Mucosa of descending colon (tissue), 3 donors: ENCODE data around the gene DMRT1. TPM values are rescaled to one million over a fixed set of nuclear protein-coding genes. Genes with fewer than 3 reads are reported as not detected.

Experiments used
- ATAC-seq: fragments of 200-7000 bp; cut with Tn5 transposase; one replicate; pipeline ENCODE4 v1.9.1; 2020; ENCODE audit warnings: mild to moderate bottlenecking, moderate library complexity
- DNase-seq, 3 donors: peaks; one replicate each; pipeline ENCODE4 v3.0.0-alpha.2; 2020
- H3K36me3 ChIP-seq: fragments of 200-600 bp; one replicate; pipeline ENCODE4 v1.8.0; 2021; ENCODE audit warnings: low read depth, mild to moderate bottlenecking
- H3K4me1 ChIP-seq: fragments of 200-600 bp; one replicate; pipeline ENCODE4 v1.8.0; 2021; ENCODE audit warnings: low read depth, mild to moderate bottlenecking
- H3K4me3 ChIP-seq: fragments of 200-600 bp; one replicate; pipeline ENCODE4 v1.8.0; 2021; ENCODE audit warnings: mild to moderate bottlenecking
- H3K9me3 ChIP-seq: fragments of 200-600 bp; one replicate; pipeline ENCODE4 v1.8.0; 2021; ENCODE audit warnings: mild to moderate bottlenecking
- CTCF ChIP-seq: fragments of 200-600 bp; IDR thresholded peaks from one replicate; pipeline ENCODE4 v1.8.0; 2022; ENCODE audit warnings: antibody characterized with exemption, mild to moderate bottlenecking
- intact Hi-C, 2 donors: fragments of 100-400 bp; cut with DNase I in 1 of 2; cut with micrococcal nuclease in 1 of 2; formaldehyde crosslinking; loops; one replicate each; pipeline versions ENCODE4 v1.11.0 to v1.11.1; 2022; cut with DNase I, micrococcal nuclease
- total RNA-seq, 3 donors: library from RNA; stranded (reverse); fragmentation: NEBNext Ultra II Directional in 2 of 3; extraction: Animal tissue kit (Norgen Biotek cat#: 25700) in 2 of 3; gene quantifications; one replicate each; pipeline versions ENCODE4 v1.2.1 to v1.2.4, GENCODE V29; 2021 to 2023
- donor health status: DM: no; HTN: no; CAD: no; lungs with moderate emphysema.
- donor health status: DM: no; HTN: no; CAD: no.
- donor health status: DM: no; HTN: yes; CAD: no.

Gene DMRT1
- total RNA-seq, 3 donors from 2014 or later: not detected

DNA sequence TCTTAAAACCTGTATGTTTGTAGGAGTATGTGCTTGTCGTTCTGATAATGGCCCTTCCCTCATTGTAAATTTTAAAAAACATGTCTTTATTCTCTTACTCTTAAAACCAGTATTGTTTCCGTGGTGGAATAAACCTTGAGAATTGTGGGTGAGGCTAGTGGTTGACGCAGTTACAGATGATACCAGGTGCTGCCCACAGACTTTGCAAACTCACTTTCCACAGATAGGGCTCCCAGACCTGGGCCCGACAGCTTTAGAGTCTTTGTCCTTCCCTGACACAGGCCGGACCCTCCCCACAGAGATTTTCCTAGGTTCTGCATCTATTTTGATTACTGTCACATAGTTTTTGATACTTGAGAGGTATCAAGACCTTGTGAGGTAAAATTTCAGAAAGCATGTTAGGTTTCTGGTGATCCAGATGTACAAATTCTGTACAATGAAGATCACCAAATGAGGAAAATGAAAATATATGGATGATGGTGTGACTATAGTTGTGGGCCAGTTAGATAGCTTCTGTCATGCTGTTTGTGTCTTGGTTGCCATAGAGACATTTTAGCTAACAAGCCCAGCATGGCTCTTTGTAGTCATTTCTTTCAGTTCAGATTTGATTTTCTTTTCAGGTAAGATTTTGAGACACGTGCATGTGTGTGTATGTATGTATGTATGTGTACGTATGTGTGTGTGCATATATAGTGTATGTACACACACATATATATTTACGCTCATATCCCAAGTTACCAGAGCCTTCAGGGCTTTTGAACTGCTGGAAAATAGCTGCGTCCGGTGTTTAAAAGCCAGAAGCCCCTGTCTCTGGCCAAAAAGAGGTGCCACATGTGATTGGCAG, 33.8 kb downstream of the DMRT1 start:
- no peak for ATAC-seq

DNA sequence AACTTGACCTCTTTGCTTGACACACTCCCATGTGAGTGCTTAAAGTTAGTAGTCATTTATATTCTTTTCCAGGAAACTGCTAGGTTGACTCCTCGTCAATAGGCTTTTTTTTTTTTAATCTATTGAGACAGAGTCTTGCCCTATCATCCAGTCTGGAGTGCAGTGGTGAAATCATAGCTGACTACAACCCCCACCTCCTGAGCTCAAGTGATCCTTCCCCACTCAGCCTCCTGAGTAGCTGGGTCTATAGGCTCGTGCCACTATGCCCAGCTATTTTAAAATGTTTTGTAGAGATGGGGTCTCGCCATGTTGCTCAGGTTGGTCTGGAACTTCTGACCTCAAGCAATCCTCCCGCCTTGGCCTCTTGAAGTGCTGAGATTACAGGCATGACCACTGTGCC, 34.9 kb downstream of the DMRT1 start:
- no peak for ATAC-seq
- no peaks in the 10 kb centered on the region for H3K36me3 ChIP-seq

More for the DNA sequence above, 33.8 kb downstream of the DMRT1 start:
- H3K4me1 ChIP-seq: no peaks in the 10 kb centered on the region
- no peak for TF ChIP-seq CTCF
- H3K4me3 ChIP-seq: no peak overlapping the region
- H3K9me3 ChIP-seq: no peaks in the 10 kb centered on the region
- no peaks in the 10 kb centered on the region for H3K36me3 ChIP-seq
- no peak for DNase-seq
- intact Hi-C loops: no loop called here

DNA sequence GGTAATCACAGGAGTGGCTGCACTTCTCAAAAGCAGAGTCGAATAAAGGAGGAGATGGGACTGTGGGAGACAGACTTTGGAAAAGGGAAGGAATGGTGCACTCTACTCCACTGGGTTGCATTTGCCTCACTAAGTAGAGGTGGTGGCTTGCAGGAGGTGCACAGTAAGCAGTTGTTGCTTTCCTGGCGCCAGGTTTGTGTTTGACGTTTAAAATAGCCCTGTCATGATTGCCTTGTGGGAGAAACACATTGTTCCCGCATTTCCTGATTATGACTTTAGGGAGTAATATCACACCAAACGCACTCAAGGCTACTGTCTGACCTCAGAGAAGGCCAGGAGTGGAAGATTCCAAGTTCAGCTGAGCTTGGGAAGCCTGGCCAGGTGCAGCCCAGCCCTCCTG, 36.7 kb downstream of the DMRT1 start:
- H3K9me3 ChIP-seq: no peaks in the 10 kb centered on the region
- ATAC-seq (peak; percentile 21), DNase-seq (peak in 1 of 3 donors; percentile 10)
- TF ChIP-seq CTCF: no peak
- H3K4me3 ChIP-seq: no peak overlapping the region
- intact Hi-C loops: no loop called here
- no peaks in the 10 kb centered on the region for H3K4me1 ChIP-seq
- H3K36me3 ChIP-seq: no peaks in the 10 kb centered on the region

More for the DNA sequence above, 34.9 kb downstream of the DMRT1 start:
- no peaks in the 10 kb centered on the region for H3K9me3 ChIP-seq
- no peaks in the 10 kb centered on the region for H3K4me1 ChIP-seq
- intact Hi-C loops: no loop called here
- no peak for DNase-seq
- H3K4me3 ChIP-seq: no peak overlapping the region
- TF ChIP-seq CTCF: no peak

- intact Hi-C loops: no loop called here
- TF ChIP-seq CTCF: no peak
- ATAC-seq (no peak), DNase-seq (no peak)
- Histone ChIP-seq H3K4me1 (no peaks in the 10 kb centered on the region), H3K4me3 (no peak overlapping the region), H3K36me3 (no peaks in the 10 kb centered on the region), H3K9me3 (no peaks in the 10 kb centered on the region)
Measured at GRCh38 chr9:880725-881124, 39.2 kb downstream of the DMRT1 start.

GRCh38 chr9:882416-882924, 41.0 kb downstream of the DMRT1 start:
- Histone ChIP-seq H3K36me3 (no peaks in the 10 kb centered on the region), H3K4me1 (no peaks in the 10 kb centered on the region), H3K9me3 (no peaks in the 10 kb centered on the region), H3K4me3 (no peak overlapping the region)
- ATAC-seq (no peak), DNase-seq (no peak)
- intact Hi-C loops: no loop called here
- TF ChIP-seq CTCF: no peak
